GM12878 (cell line): ENCODE measurements around the gene IRF2.

Source experiments
- BHLHE40 ChIP-seq, 2 experiments: fragments of 450-650 bp in 1 of 2; IDR thresholded peaks; 2 replicates each; pipeline ENCODE4 v1.6.1; 2011 to 2017; ENCODE audit warnings: low read depth in 2 of 2, borderline replicate concordance in 1 of 2, improper control_type of control experiment in 1 of 2, low read length in 1 of 2, mild to moderate bottlenecking in 1 of 2
- CREB1 ChIP-seq: IDR thresholded peaks from 2 replicates; pipeline ENCODE4 v1.6.1; 2012; ENCODE audit warnings: low read depth, mild to moderate bottlenecking, inconsistent platforms
- CTCF ChIP-seq, 3 experiments: IDR thresholded peaks in 2 of 3; conservative IDR thresholded peaks in 1 of 3; 2 replicates each; pipeline ENCODE4 v1.5.1; 2011; ENCODE audit warnings: low read depth in 3 of 3, low read length in 3 of 3, mild to moderate bottlenecking in 3 of 3, control low read depth in 2 of 3, moderate library complexity in 2 of 3, inconsistent platforms in 1 of 3, mixed read lengths in 1 of 3; ENCODE audit not compliant: control insufficient read depth in 2 of 3, insufficient read depth in 1 of 3; ENCODE audit errors: extremely low read depth in 1 of 3
- MXI1 ChIP-seq: fragments of 150-350 bp; IDR thresholded peaks from 2 replicates; pipeline ENCODE4 v1.6.1; 2011; ENCODE audit warnings: low read depth, mild to moderate bottlenecking, inconsistent platforms, low read length, improper control_type of control experiment
- NR2C2 ChIP-seq: IDR thresholded peaks from 2 replicates; pipeline ENCODE4 v1.6.1; 2011; ENCODE audit warnings: borderline replicate concordance, low read depth; ENCODE audit not compliant: control insufficient read depth, insufficient read length
- POLR2A ChIP-seq: IDR thresholded peaks from 2 replicates; pipeline ENCODE4 v1.6.1; 2011; ENCODE audit warnings: low read depth, mild to moderate bottlenecking, low read length
- RELA ChIP-seq: fragments of 450-650 bp; IDR thresholded peaks from 2 replicates; pipeline ENCODE4 v1.8.0; 2014; ENCODE audit warnings: borderline replicate concordance; ENCODE audit not compliant: partially characterized antibody
- SIX5 ChIP-seq: IDR thresholded peaks from 2 replicates; pipeline ENCODE4 v1.6.1; 2011; ENCODE audit warnings: mild to moderate bottlenecking, low read depth, low read length, moderate library complexity; ENCODE audit not compliant: severe bottlenecking
- USF1 ChIP-seq: IDR thresholded peaks from 2 replicates; pipeline ENCODE4 v1.6.1; 2011; ENCODE audit warnings: borderline replicate concordance, low read depth, mild to moderate bottlenecking, moderate library complexity, mixed read lengths, low read length; ENCODE audit not compliant: insufficient read depth; ENCODE audit errors: extremely low read length
- ZNF384 ChIP-seq: IDR thresholded peaks from 2 replicates; pipeline ENCODE4 v1.6.1; 2012; ENCODE audit warnings: low read depth, mild to moderate bottlenecking, low read length, improper control_type of control experiment, borderline replicate concordance
- TF ChIP-seq, protein P1 (sequence below): IDR thresholded peaks from 2 replicates; pipeline ENCODE4 v1.6.1; 2012; ENCODE audit warnings: mild to moderate bottlenecking, low read depth, low read length
- TF ChIP-seq, protein P2 (sequence below): IDR thresholded peaks from 2 replicates; pipeline ENCODE4 v1.6.1; 2011; ENCODE audit warnings: mild to moderate bottlenecking, low read depth, low read length, moderate library complexity; ENCODE audit not compliant: insufficient replicate concordance

DNA sequence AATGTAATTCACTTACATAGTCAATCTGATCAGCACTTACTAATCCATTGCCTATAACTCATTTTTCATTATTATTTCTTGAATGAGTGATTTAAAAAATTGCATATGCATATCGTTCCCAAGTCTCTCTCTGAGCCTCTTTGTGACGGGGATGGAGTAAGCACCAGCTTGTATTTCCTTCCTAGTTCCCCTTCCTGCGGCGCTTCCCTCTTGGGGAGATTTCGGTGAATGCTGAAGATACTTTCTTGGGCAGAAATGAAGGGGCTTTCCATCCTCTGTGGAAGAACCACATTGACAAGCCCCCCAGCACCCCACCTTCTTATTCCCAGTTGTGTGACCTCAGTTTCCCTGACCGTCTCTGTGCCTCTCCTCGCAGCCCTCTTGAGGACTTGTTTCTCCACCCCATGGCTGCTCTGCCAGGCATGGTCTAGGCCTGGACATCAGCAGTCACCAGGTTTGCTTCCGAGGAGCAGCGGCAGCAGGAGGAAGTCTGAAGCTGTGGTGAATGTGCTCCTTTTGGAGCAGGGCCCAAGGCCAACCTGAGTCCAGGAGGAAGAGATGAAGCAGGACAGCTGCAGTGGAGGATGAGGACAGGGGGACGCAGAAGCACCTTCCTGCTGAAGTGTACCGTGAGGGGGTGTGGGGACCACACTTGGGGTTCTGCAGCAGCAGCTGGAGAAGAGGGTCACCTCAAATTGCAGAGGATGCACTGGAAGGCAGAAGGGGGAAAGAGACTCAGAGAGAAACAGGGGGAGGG lies 124.9 kb downstream of the IRF2 start:
- TF ChIP-seq CTCF (IDR thresholded peaks at IDR 0.05 in 2 of 3, conservative IDR thresholded peaks at IDR 0.05 in 1 of 3; ENCODE audit: control insufficient read depth in 2 of 3, extremely low read depth in 1 of 3, insufficient read depth in 1 of 3, low read depth in 3 of 3, low read length in 3 of 3) (no peak), NR2C2 (no peak), MXI1 (no peak), POLR2A (no peak), SIX5 (no peak), RELA (no peak), USF1 (no peak), ZNF384 (no peak), CREB1 (no peak), BHLHE40 (IDR thresholded peaks at IDR 0.05; ENCODE audit: borderline replicate concordance in 1 of 2, low read depth in 2 of 2, low read length in 1 of 2) (no peak)
- TF ChIP-seq, protein P1, sequence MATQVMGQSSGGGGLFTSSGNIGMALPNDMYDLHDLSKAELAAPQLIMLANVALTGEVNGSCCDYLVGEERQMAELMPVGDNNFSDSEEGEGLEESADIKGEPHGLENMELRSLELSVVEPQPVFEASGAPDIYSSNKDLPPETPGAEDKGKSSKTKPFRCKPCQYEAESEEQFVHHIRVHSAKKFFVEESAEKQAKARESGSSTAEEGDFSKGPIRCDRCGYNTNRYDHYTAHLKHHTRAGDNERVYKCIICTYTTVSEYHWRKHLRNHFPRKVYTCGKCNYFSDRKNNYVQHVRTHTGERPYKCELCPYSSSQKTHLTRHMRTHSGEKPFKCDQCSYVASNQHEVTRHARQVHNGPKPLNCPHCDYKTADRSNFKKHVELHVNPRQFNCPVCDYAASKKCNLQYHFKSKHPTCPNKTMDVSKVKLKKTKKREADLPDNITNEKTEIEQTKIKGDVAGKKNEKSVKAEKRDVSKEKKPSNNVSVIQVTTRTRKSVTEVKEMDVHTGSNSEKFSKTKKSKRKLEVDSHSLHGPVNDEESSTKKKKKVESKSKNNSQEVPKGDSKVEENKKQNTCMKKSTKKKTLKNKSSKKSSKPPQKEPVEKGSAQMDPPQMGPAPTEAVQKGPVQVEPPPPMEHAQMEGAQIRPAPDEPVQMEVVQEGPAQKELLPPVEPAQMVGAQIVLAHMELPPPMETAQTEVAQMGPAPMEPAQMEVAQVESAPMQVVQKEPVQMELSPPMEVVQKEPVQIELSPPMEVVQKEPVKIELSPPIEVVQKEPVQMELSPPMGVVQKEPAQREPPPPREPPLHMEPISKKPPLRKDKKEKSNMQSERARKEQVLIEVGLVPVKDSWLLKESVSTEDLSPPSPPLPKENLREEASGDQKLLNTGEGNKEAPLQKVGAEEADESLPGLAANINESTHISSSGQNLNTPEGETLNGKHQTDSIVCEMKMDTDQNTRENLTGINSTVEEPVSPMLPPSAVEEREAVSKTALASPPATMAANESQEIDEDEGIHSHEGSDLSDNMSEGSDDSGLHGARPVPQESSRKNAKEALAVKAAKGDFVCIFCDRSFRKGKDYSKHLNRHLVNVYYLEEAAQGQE, result no peak
- TF ChIP-seq, protein P2, sequence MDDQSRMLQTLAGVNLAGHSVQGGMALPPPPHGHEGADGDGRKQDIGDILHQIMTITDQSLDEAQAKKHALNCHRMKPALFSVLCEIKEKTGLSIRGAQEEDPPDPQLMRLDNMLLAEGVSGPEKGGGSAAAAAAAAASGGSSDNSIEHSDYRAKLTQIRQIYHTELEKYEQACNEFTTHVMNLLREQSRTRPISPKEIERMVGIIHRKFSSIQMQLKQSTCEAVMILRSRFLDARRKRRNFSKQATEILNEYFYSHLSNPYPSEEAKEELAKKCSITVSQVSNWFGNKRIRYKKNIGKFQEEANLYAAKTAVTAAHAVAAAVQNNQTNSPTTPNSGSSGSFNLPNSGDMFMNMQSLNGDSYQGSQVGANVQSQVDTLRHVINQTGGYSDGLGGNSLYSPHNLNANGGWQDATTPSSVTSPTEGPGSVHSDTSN, result no peak
